Stimulated activated CD8-positive, alpha-beta memory T cell treated with anti-CD3 and anti-CD28 coated beads, Interleukin-4, amount 100 ng/mL, for 24 hours (primary cell): ENCODE data around the gene SGF29.
"Not testable (repeated sequence)": the region's sequence is repeated elsewhere in the genome, so short reads cannot be mapped to it uniquely, and the experiment has no call there.

Source experiments
- DNase-seq: peaks from one replicate; pipeline ENCODE4 v3.0.0-alpha.2; 2020; ENCODE audit warnings: low read depth

SGF29 gene

DNA sequence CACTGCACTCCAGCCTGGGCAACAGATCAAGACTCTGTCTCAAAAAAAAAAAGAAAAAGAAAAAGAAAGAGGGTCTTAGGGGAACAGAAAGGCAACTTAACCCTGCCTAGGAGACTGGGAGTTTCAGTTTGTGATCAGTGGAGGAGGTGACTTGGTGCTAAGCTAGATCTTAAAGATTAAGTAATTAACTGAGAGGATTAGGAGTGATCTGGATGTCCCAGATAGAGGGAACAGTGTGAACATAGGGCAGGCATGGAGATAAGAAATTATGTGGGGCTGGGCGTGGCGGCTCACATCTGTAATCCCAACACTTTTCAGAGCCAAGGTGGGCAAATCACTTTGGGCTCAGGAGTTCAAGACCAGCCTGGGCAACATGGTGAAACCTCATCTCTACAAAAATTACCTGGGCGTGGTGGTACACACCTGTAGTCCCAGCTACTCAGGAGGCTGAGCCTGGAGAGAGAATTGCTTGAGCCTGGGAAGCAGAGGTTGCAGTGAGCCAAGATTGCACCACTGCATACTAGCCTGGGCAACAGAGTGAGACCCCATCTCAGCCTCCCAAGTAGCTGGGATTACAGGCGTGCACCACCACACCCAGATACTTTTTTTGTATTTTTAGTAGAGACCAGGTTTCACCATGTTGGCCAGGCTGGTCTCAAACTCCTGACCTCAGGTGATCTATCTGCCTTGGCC lies 12.7 kb downstream of the SGF29 start:
- not testable (repeated sequence) for DNase-seq

DNA sequence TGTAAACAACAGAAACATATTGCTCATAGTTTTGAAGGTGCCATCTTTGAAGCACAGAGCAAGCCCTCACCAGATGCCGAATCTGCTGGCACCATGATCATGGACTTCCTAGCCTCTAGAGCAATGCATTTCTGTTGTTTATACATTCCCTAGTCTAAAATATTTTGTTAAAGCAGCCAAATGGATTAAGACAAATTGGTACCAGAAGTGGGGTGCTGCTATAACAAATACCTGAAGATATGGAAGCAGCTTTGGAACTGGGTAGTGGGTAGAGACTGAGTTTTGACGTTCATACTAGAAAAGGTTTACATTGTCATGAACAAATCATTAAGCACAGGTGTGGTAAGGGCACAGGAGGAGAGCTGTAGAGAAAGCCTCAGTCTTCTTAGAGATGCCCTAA lies 13.6 kb downstream of the SGF29 start:
- DNase-seq = no peak

GRCh38 chr16:28569021-28569420 lies 15.3 kb downstream of the SGF29 start:
- DNase-seq = no peak

- no peak for DNase-seq
Measured at GRCh38 chr16:28569968-28570752, 16.4 kb downstream of the SGF29 start.

GRCh38 chr16:28572696-28573510 lies 19.2 kb downstream of the SGF29 start:
- no peak for DNase-seq

- DNase-seq = no peak
Measured at GRCh38 chr16:28573738-28574718, 20.3 kb downstream of the SGF29 start.

- no peak for DNase-seq
Measured at GRCh38 chr16:28574925-28575324, 21.2 kb downstream of the SGF29 start.

GRCh38 chr16:28575446-28576109 lies 21.9 kb downstream of the SGF29 start:
- no peak for DNase-seq

DNA sequence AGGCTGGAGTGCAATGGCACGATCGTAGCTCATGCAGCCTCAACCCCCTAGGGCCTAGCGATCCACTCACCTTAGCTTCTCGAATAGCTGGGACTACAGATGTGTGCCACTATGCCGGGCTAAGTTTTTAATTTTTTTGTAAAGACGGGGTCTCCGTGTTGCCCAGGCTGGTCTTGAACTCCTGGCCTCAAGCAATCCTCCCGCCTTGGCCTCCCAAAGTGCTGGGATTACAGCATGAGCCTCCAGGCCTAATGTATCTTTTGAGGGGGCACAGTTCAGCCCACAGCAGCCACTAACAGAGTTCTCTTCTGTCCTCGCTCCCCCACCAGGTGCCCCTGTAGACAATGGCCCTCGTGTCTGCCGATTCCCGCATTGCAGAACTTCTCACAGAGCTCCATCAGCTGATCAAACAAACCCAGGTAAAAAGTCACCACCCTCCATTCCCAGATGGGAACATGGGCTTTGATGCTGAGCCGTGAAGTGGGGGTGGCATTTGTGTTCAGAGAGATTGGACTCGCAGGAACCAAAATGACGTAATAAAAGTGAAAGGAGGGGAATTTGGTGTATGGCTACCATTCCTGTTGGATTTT lies 27.1 kb downstream of the SGF29 start:
- DNase-seq = no peak

GRCh38 chr16:28585674-28586073 lies 32.0 kb downstream of the SGF29 start:
- DNase-seq = no peak

DNA sequence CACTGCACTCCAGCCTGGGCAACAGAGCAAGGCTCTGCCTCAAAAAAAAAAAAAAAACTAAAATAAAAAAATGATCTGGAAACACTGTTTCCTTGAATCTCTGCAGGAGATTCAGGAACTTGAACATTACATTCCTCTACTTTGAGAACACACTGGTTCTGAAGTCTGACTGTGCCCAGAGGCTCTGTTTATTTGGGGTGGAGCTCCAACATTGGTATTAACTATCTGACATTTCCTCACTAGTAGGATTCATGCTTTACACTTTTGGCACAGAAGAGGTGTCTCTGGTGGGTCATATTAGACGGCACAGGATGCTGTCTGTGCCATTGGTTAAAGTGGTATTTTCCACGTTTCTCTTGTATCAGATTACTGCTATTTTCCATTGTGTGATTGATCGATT lies 32.7 kb downstream of the SGF29 start:
- DNase-seq = no peak

- no peak for DNase-seq
Measured at GRCh38 chr16:28587386-28587785, 33.7 kb downstream of the SGF29 start.

- no peak for DNase-seq
Measured at GRCh38 chr16:28589069-28589468, 35.3 kb downstream of the SGF29 start.

DNA sequence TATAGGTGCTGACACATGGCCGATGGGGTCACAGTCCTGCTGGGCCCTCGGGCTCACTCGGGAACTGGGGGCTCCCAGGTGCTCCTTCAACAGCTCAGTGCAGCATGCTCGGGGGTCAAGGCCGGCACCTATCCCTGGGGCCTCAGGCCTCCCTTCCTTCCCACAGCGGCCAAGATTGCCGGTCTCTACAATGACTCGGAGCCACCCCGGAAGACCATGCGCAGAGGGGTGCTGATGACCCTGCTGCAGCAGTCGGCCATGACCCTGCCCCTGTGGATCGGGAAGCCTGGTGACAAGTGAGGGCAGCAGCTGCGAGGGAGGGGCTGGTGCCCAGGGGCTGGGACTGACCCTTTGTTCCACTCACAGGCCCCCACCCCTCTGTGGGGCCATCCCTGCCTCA lies 36.2 kb downstream of the SGF29 start:
- DNase-seq = no peak

GRCh38 chr16:28590384-28591340 lies 36.9 kb downstream of the SGF29 start:
- no peak for DNase-seq

DNA sequence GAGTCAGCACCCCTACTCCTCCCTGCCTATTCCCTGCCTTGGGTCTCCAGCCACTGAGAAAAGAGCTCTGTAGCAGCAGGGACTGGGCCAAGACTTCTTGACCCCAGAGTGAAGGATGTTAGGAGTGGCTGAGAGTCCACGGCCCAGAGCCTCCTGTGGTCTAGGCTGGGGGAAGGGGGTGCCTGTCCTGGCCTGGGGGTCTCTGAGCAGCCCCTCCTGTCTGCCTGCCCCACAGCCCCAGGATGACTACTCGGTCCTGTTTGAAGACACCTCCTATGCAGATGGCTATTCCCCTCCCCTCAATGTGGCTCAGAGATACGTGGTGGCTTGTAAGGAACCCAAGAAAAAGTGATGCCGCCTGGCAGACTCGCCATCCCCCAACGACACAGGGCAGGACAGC lies 37.6 kb downstream of the SGF29 start:
- no peak for DNase-seq

- no peak for DNase-seq
Measured at GRCh38 chr16:28592511-28592910, 38.8 kb downstream of the SGF29 start.

DNA sequence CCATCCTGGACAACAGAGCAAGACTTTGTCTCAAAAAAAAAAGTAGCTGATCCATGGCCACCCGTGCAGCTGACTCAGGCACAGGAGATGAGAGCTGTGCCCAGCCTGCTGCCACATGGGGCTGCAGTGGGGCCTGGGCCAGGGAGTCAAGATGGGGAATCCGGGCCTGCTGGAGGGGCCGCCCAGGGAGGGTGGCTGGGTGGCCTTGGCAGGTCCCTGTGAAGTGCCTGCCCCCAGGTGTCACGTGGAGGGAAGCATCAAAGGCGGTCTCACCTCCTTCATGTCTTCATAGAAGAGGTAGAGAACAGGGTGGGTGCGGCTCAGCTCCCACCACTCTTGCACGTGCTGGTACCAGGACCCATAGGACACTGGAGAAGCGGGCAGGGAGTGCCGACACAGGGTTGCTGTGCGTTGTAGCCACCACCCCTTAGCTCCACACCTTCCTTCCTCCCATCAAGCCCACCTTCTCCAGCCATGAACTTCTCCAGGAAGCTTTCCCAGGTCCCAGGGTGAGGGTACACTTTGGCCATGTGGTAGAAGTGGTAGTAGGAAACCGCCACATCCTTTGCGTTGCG lies 39.3 kb downstream of the SGF29 start:
- DNase-seq = no peak

GRCh38 chr16:28595451-28595850 lies 41.7 kb downstream of the SGF29 start:
- DNase-seq = not testable (repeated sequence)
